SJCRH30 (cell line): ENCODE data around the gene LEF1. TPM values are rescaled to one million over a fixed set of nuclear protein-coding genes. Genes with fewer than 3 reads are reported as not detected.

ENCODE experiments used
- DNase-seq, 2 experiments: peaks; one replicate each; pipeline ENCODE4 v3.0.0-alpha.2; 2015 to 2020
- H3K27ac ChIP-seq: fragments of 250-450 bp; sonication (Bioruptor Pico); 2 replicates; pipeline ENCODE4 v1.5.1; 2020; ENCODE audit warnings: mild to moderate bottlenecking, moderate library complexity
- H3K27me3 ChIP-seq: fragments of 250-450 bp; sonication (Bioruptor Pico); 2 replicates; pipeline ENCODE4 v1.5.1; 2020; ENCODE audit warnings: mild to moderate bottlenecking, moderate library complexity
- H3K36me3 ChIP-seq: fragments of 250-450 bp; sonication (Bioruptor Pico); 2 replicates; pipeline ENCODE4 v1.5.1; 2020; ENCODE audit warnings: mild to moderate bottlenecking, moderate library complexity
- H3K4me1 ChIP-seq: fragments of 250-450 bp; sonication (Bioruptor Pico); 2 replicates; pipeline ENCODE4 v1.5.1; 2020; ENCODE audit warnings: mild to moderate bottlenecking, moderate library complexity
- H3K4me3 ChIP-seq: fragments of 250-450 bp; sonication (Bioruptor Pico); 2 replicates; pipeline ENCODE4 v1.5.1; 2020; ENCODE audit warnings: mild to moderate bottlenecking, moderate library complexity
- H3K9me3 ChIP-seq: fragments of 250-450 bp; sonication (Bioruptor Pico); replicated peaks from 2 replicates; pipeline ENCODE4 v1.5.1; 2020; ENCODE audit warnings: mild to moderate bottlenecking, moderate library complexity
- total RNA-seq: library from RNA; depleted of rRNA; stranded (reverse); fragments of >200 nt; shearing (Covaris generic); gene quantifications from 2 replicates; pipeline ENCODE4 v1.2.3, GENCODE V29; 2014

LEF1 gene
- total RNA-seq, 1 experiment from 2014 or later, result 84.4 TPM

- no peaks in the 10 kb centered on the region for H3K4me1 ChIP-seq
- no peak overlapping the region for H3K27ac ChIP-seq
- no peak overlapping the region for H3K4me3 ChIP-seq
- H3K36me3 ChIP-seq, result peaks cover 12% of the 10 kb centered on the region; the same call in 1 of the 2 replicates
- DNase-seq, result no peak
- no peaks in the 10 kb centered on the region for H3K27me3 ChIP-seq
- H3K9me3 ChIP-seq, result no peaks in the 10 kb centered on the region; the same call in 1 of the 2 replicates
Observed at GRCh38 chr4:108042927-108043326, 125.8 kb downstream of the LEF1 start.

- Histone ChIP-seq H3K36me3 (no peaks in the 10 kb centered on the region; the same call in 1 of the 2 replicates), H3K27ac (no peak overlapping the region), H3K4me3 (no peak overlapping the region), H3K4me1 (no peaks in the 10 kb centered on the region), H3K9me3 (no peaks in the 10 kb centered on the region; the same call in 1 of the 2 replicates), H3K27me3 (no peaks in the 10 kb centered on the region)
- no peak for DNase-seq
Observed at GRCh38 chr4:108037884-108038283, 130.8 kb downstream of the LEF1 start.

- H3K27ac ChIP-seq, result no peak overlapping the region
- no peak for DNase-seq
- H3K27me3 ChIP-seq, result no peaks in the 10 kb centered on the region
- no peaks in the 10 kb centered on the region for H3K4me1 ChIP-seq
- no peak overlapping the region for H3K4me3 ChIP-seq
- H3K9me3 ChIP-seq, result no peaks in the 10 kb centered on the region; the same call in 1 of the 2 replicates
- peaks cover 2% of the 10 kb centered on the region; the same call in 1 of the 2 replicates for H3K36me3 ChIP-seq
Observed at GRCh38 chr4:108036213-108036612, 132.5 kb downstream of the LEF1 start.

GRCh38 chr4:108035691-108036090, 133.0 kb downstream of the LEF1 start:
- no peak for DNase-seq
- Histone ChIP-seq H3K36me3 (peaks cover 2% of the 10 kb centered on the region; the same call in 1 of the 2 replicates), H3K27ac (no peak overlapping the region), H3K4me1 (no peaks in the 10 kb centered on the region), H3K27me3 (no peaks in the 10 kb centered on the region), H3K9me3 (no peaks in the 10 kb centered on the region; the same call in 1 of the 2 replicates), H3K4me3 (no peak overlapping the region)

GRCh38 chr4:108034565-108034964, 134.2 kb downstream of the LEF1 start:
- no peak for DNase-seq
- H3K4me1 ChIP-seq, result no peaks in the 10 kb centered on the region
- no peaks in the 10 kb centered on the region for H3K27me3 ChIP-seq
- no peak overlapping the region for H3K27ac ChIP-seq
- H3K9me3 ChIP-seq, result no peaks in the 10 kb centered on the region
- peaks cover 2% of the 10 kb centered on the region; the same call in 1 of the 2 replicates for H3K36me3 ChIP-seq
- H3K4me3 ChIP-seq, result no peak overlapping the region

GRCh38 chr4:108033348-108033747, 135.4 kb downstream of the LEF1 start:
- no peak for DNase-seq
- Histone ChIP-seq H3K27ac (no peak overlapping the region), H3K4me1 (no peaks in the 10 kb centered on the region), H3K36me3 (peaks cover 2% of the 10 kb centered on the region; the same call in 1 of the 2 replicates), H3K9me3 (no peaks in the 10 kb centered on the region), H3K27me3 (no peaks in the 10 kb centered on the region), H3K4me3 (no peak overlapping the region)

- H3K4me1 ChIP-seq, result no peaks in the 10 kb centered on the region
- H3K4me3 ChIP-seq, result no peak overlapping the region
- H3K27ac ChIP-seq, result no peak overlapping the region
- DNase-seq, result no peak
- H3K36me3 ChIP-seq, result peaks cover 2% of the 10 kb centered on the region; the same call in 1 of the 2 replicates
- no peaks in the 10 kb centered on the region for H3K27me3 ChIP-seq
- no peaks in the 10 kb centered on the region for H3K9me3 ChIP-seq
Observed at GRCh38 chr4:108031427-108032083, 137.2 kb downstream of the LEF1 start.

- Histone ChIP-seq H3K27ac (no peak overlapping the region), H3K9me3 (no peaks in the 10 kb centered on the region), H3K27me3 (no peaks in the 10 kb centered on the region), H3K4me3 (no peak overlapping the region), H3K4me1 (no peaks in the 10 kb centered on the region), H3K36me3 (peaks cover 4% of the 10 kb centered on the region)
- peak; percentile 62 to 79 for DNase-seq
Observed at GRCh38 chr4:108030332-108030731, 138.4 kb downstream of the LEF1 start.

- no peak overlapping the region for H3K4me3 ChIP-seq
- H3K4me1 ChIP-seq, result no peaks in the 10 kb centered on the region
- H3K27ac ChIP-seq, result no peak overlapping the region
- no peak for DNase-seq
- no peaks in the 10 kb centered on the region for H3K27me3 ChIP-seq
- no peaks in the 10 kb centered on the region for H3K9me3 ChIP-seq
- H3K36me3 ChIP-seq, result peaks cover 10% of the 10 kb centered on the region
Observed at GRCh38 chr4:108029731-108030130, 139.0 kb downstream of the LEF1 start.

- peaks cover 16% of the 10 kb centered on the region for H3K36me3 ChIP-seq
- no peak overlapping the region for H3K4me3 ChIP-seq
- H3K27ac ChIP-seq, result no peak overlapping the region
- H3K4me1 ChIP-seq, result no peaks in the 10 kb centered on the region
- no peak for DNase-seq
- no peaks in the 10 kb centered on the region for H3K9me3 ChIP-seq
- no peaks in the 10 kb centered on the region for H3K27me3 ChIP-seq
Observed at GRCh38 chr4:108029016-108029720, 139.6 kb downstream of the LEF1 start.

GRCh38 chr4:108024878-108025165, 143.9 kb downstream of the LEF1 start:
- H3K36me3 ChIP-seq, result peaks cover 35% of the 10 kb centered on the region
- H3K27me3 ChIP-seq, result no peaks in the 10 kb centered on the region
- no peak overlapping the region for H3K4me3 ChIP-seq
- DNase-seq, result no peak
- H3K27ac ChIP-seq, result no peak overlapping the region
- no peaks in the 10 kb centered on the region for H3K9me3 ChIP-seq
- H3K4me1 ChIP-seq, result no peaks in the 10 kb centered on the region

GRCh38 chr4:108024085-108024877, 144.5 kb downstream of the LEF1 start:
- H3K36me3 ChIP-seq, result peaks cover 37% of the 10 kb centered on the region
- H3K27ac ChIP-seq, result no peak overlapping the region
- H3K4me3 ChIP-seq, result no peak overlapping the region
- H3K9me3 ChIP-seq, result no peaks in the 10 kb centered on the region
- no peaks in the 10 kb centered on the region for H3K27me3 ChIP-seq
- no peaks in the 10 kb centered on the region for H3K4me1 ChIP-seq
- DNase-seq, result no peak

- Histone ChIP-seq H3K36me3 (peaks cover 30% of the 10 kb centered on the region), H3K27me3 (no peaks in the 10 kb centered on the region), H3K9me3 (no peaks in the 10 kb centered on the region), H3K4me3 (no peak overlapping the region), H3K4me1 (no peaks in the 10 kb centered on the region), H3K27ac (no peak overlapping the region)
- no peak for DNase-seq
Observed at GRCh38 chr4:108018884-108019187, 149.9 kb downstream of the LEF1 start.

GRCh38 chr4:108018040-108018883, 150.5 kb downstream of the LEF1 start:
- Histone ChIP-seq H3K4me1 (no peaks in the 10 kb centered on the region), H3K4me3 (no peak overlapping the region)
- DNase-seq, result peak; percentile 64 to 88

More at GRCh38 chr4:108018040-108018883, 150.5 kb downstream of the LEF1 start:
- no peaks in the 10 kb centered on the region for H3K27me3 ChIP-seq
- peaks cover 24% of the 10 kb centered on the region for H3K36me3 ChIP-seq
- no peaks in the 10 kb centered on the region for H3K9me3 ChIP-seq
- no peak overlapping the region for H3K27ac ChIP-seq
